ENCODE results near the gene PROSER1.

The PROSER1 gene

DNA sequence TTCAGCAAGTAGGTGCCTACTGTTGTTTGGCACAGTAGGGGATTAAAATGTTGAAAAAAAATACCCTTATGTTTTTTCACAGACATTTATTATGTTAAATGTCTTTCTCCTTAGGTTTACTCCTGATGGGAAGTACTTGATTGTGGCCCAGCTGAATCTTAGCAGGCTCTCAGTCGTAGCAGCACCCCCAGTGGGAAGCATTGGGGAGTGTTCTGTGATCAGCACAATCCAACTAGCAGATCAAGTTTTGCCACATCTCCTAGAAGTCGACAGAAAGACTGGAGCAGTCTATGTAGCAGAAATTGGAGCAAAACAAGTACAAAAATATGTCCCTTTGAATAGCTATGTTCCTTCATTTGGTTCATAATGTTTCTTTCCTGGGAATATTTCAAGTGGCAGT lies 9.7 kb upstream of the PROSER1 start:
- TF ChIP-seq, protein P1, sequence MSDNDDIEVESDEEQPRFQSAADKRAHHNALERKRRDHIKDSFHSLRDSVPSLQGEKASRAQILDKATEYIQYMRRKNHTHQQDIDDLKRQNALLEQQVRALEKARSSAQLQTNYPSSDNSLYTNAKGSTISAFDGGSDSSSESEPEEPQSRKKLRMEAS (IDR thresholded peaks at IDR 0.05; ENCODE audit: low read depth, low read length): no peak
- TF ChIP-seq, protein P2, sequence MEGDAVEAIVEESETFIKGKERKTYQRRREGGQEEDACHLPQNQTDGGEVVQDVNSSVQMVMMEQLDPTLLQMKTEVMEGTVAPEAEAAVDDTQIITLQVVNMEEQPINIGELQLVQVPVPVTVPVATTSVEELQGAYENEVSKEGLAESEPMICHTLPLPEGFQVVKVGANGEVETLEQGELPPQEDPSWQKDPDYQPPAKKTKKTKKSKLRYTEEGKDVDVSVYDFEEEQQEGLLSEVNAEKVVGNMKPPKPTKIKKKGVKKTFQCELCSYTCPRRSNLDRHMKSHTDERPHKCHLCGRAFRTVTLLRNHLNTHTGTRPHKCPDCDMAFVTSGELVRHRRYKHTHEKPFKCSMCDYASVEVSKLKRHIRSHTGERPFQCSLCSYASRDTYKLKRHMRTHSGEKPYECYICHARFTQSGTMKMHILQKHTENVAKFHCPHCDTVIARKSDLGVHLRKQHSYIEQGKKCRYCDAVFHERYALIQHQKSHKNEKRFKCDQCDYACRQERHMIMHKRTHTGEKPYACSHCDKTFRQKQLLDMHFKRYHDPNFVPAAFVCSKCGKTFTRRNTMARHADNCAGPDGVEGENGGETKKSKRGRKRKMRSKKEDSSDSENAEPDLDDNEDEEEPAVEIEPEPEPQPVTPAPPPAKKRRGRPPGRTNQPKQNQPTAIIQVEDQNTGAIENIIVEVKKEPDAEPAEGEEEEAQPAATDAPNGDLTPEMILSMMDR (IDR thresholded peaks at IDR 0.05; ENCODE audit: low read depth, low read length): peak; percentile 26
- TF ChIP-seq POLR2A (IDR thresholded peaks at IDR 0.05; ENCODE audit: extremely low read depth, insufficient read length) (no peak), MYC (IDR thresholded peaks at IDR 0.05; ENCODE audit: low read depth, low read length) (no peak)
- H3K4me3 ChIP-seq (ENCODE audit: low read depth, low read length): no peak overlapping the region
- no peak for DNase-seq (ENCODE audit: low read depth)

DNA sequence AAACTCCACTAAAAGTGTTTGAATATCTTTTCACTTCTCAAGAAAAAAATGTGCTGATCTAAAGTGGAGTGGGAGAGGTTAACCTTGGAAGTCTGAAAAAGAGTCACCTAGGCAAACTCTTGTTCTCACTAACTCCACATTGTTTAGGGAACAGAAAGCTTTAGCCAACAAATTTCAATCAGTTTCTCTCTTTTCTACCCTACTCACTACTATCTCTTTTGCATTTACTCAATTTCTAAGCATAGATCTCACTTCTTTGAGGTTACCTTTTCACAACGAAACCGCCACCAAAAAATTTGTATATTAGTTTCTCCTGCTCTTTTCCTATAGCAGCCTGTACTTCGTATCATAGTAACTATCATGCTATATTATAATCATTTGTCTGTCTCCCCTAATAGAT lies 6.6 kb upstream of the PROSER1 start:
- TF ChIP-seq MYC (IDR thresholded peaks at IDR 0.05; ENCODE audit: low read depth, low read length) (no peak), POLR2A (IDR thresholded peaks at IDR 0.05; ENCODE audit: extremely low read depth, insufficient read length) (no peak)
- TF ChIP-seq, protein P1 (IDR thresholded peaks at IDR 0.05; ENCODE audit: low read depth, low read length): no peak
- TF ChIP-seq, protein P2 (IDR thresholded peaks at IDR 0.05; ENCODE audit: low read depth, low read length): no peak
- DNase-seq (ENCODE audit: low read depth): no peak
- H3K4me3 ChIP-seq (ENCODE audit: low read depth, low read length): no peak overlapping the region

DNA sequence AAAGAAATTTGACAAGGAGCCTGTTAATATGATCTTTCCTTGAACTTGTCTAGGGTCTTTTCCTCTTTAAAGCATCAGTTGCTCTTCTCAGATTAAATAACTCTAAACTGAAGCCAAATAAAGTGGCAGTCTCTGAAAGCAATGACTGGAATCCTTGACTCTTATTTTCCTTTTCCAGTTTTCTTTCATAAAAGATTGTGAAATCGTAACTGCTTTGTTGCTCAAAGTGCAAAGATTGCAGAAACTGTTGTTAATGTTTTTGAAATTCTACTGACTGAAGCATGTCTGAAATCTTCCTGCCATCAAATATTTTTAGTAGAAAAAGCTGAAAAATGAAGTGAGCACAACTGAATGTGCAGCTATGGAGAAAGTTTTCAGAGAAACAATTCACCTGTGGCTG lies 2.3 kb upstream of the PROSER1 start:
- TF ChIP-seq MYC (IDR thresholded peaks at IDR 0.05; ENCODE audit: low read depth, low read length): no peak
- TF ChIP-seq, protein P2 (IDR thresholded peaks at IDR 0.05; ENCODE audit: low read depth, low read length): no peak
- TF ChIP-seq, protein P1 (IDR thresholded peaks at IDR 0.05; ENCODE audit: low read depth, low read length): no peak
- no peak for TF ChIP-seq POLR2A (IDR thresholded peaks at IDR 0.05; ENCODE audit: extremely low read depth, insufficient read length)
- peak; percentile 37 for DNase-seq (ENCODE audit: low read depth)

DNA sequence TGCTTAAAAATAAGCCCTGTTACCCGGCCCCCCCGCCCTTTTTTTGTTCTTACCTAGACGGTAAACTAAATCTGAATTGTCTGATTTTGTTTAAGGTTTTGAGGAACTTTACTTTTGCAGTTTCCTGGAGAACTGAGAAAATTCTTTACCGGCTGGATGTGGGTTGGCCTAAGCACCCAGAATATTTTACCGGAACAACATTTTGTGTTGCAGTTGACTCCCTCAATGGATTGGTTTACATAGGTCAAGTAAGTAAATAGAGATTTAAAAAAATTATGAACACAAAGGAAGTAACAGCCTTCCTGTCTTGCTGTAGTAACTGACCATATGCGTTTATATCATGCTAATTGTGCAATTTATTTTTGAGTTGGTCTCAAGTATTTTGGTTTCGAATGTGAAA lies 1.2 kb upstream of the PROSER1 start:
- TF ChIP-seq MYC (IDR thresholded peaks at IDR 0.05; ENCODE audit: low read depth, low read length) (0 out of 2 replicates have a peak, but pooled peaks have one; percentile 14), POLR2A (IDR thresholded peaks at IDR 0.05; ENCODE audit: extremely low read depth, insufficient read length) (no peak)
- H3K4me3 ChIP-seq (ENCODE audit: low read depth, low read length): peak overlapping the region; percentile 97
- DNase-seq (ENCODE audit: low read depth): peak; percentile 64

More for the DNA sequence above, 2.3 kb upstream of the PROSER1 start:
- peak overlapping the region; percentile 78 for H3K4me3 ChIP-seq (ENCODE audit: low read depth, low read length)

DNA sequence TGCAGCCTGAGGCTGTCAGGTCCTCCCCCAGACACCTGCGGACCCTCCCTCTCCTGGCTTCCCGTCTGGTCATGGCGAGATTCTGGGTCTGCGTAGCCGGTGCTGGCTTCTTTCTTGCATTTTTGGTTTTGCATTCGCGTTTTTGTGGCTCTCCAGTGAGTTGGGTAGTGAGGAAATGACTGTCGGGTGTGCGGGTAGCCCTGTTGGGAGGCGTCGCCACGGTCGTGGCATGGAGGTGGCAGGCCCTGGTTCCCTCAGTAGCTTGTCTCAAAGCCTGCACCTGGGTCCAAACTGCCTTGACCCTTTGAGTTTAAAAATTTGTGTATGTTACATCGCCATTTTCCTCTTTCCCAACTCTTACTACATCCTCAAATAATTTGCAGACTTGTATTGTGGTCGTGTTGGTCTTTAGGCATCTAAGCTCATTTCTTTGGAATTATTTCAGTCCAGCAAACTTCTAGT lies 711 bp upstream of the PROSER1 start:
- peak; percentile 70 for DNase-seq (ENCODE audit: low read depth)
- H3K4me3 ChIP-seq (ENCODE audit: low read depth, low read length): peak overlapping the region; percentile 97

DNA sequence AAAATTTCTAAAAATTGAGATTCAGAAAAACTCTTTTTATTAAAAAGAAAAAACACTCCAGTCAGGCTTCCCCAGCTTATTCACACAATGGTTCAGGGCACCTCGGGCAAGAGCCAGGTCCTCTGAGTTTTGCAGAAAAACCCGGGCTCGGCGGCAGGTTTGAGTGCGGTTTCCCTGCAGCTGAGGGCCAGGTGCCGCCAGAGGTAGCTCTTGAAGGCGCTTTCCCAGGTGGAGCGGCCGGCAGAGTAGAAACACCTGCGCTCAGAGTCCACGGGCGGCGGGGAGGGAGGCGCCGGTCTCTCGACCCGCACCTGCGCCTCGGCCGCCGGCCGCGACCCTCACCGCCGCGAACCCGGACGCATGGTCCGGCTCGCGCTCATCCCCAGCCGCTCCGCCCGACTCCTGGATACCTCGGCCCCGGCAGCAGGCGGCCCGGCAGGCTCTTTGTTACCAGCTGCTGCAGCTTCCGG lies 444 bp downstream of the PROSER1 start:
- H3K4me3 ChIP-seq (ENCODE audit: low read depth, low read length): peak overlapping the region; percentile 97
- TF ChIP-seq, protein P1 (IDR thresholded peaks at IDR 0.05; ENCODE audit: low read depth, low read length): no peak
- peak; percentile 53 for TF ChIP-seq POLR2A (IDR thresholded peaks at IDR 0.05; ENCODE audit: extremely low read depth, insufficient read length)
- no peak for TF ChIP-seq MYC (IDR thresholded peaks at IDR 0.05; ENCODE audit: low read depth, low read length)
- no peak for DNase-seq (ENCODE audit: low read depth)

More for the DNA sequence above, 711 bp upstream of the PROSER1 start:
- TF ChIP-seq, protein P2 (IDR thresholded peaks at IDR 0.05; ENCODE audit: low read depth, low read length): no peak
- TF ChIP-seq POLR2A (IDR thresholded peaks at IDR 0.05; ENCODE audit: extremely low read depth, insufficient read length) (no peak), MYC (IDR thresholded peaks at IDR 0.05; ENCODE audit: low read depth, low read length) (peak; percentile 43; the same call in 1 of the 2 replicates)
- TF ChIP-seq, protein P1 (IDR thresholded peaks at IDR 0.05; ENCODE audit: low read depth, low read length): no peak

Data from NB4 (cell line).